Sigmoid colon (tissue), 7 donors: Measurements from ENCODE around the gene SEC61G. TPM values are rescaled to one million over a fixed set of nuclear protein-coding genes. Genes with fewer than 3 reads are reported as not detected.

Experiments
- DNase-seq: peaks from one replicate; pipeline ENCODE4 v3.0.0-alpha.2; 2019
- H3K27ac ChIP-seq, 4 donors: fragments of 200-600 bp; sonication (generic); one replicate each; pipeline ENCODE4 v1.5.1; 2016 to 2019; ENCODE audit warnings: mild to moderate bottlenecking in 1 of 4
- H3K27me3 ChIP-seq, 3 donors: fragments of 200-600 bp; sonication (generic); one replicate each; pipeline ENCODE4 v1.5.1; 2019; ENCODE audit warnings: mild to moderate bottlenecking in 1 of 3
- H3K36me3 ChIP-seq, 4 donors: fragments of 200-600 bp; sonication (generic); one replicate each; pipeline ENCODE4 v1.5.1; 2016 to 2019
- H3K4me1 ChIP-seq, 4 donors: fragments of 200-600 bp; sonication (generic); one replicate each; pipeline ENCODE4 v1.5.1; 2017 to 2019
- H3K4me3 ChIP-seq, 4 donors: fragments of 200-600 bp; sonication (generic); one replicate each; pipeline ENCODE4 v1.5.1; 2017 to 2019; ENCODE audit warnings: mild to moderate bottlenecking in 2 of 4, moderate library complexity in 1 of 4
- H3K9me3 ChIP-seq, 4 donors: fragments of 200-600 bp in 3 of 4; sonication (generic) in 3 of 4; one replicate each; pipeline versions ENCODE4 v1.5.1 to v1.6.1; 2013 to 2019
- EP300 ChIP-seq, 4 donors: sonication (generic); formaldehyde crosslinking; IDR thresholded peaks; one replicate each; pipeline ENCODE4 v1.6.1; 2017; ENCODE audit warnings: antibody characterized with exemption in 4 of 4
- POLR2A ChIP-seq, 2 donors: fragments of 450-650 bp; IDR thresholded peaks; one replicate each; pipeline ENCODE4 v1.6.1; 2016; ENCODE audit warnings: antibody characterized with exemption in 2 of 2, mild to moderate bottlenecking in 2 of 2, moderate library complexity in 2 of 2
- POLR2AphosphoS5 ChIP-seq, 4 donors: sonication (generic); formaldehyde crosslinking; IDR thresholded peaks; one replicate each; pipeline ENCODE4 v1.6.1; 2017; ENCODE audit warnings: antibody characterized with exemption in 4 of 4
- WGBS, 2 donors: extraction: QIAGEN DNeasy Blood & Tissue Kit; methylation state at CpG; one replicate each; pipeline ENCODE4 v1.1.7; 2013; 5-methylcytosine and 5-hydroxymethylcytosine counted together
- intact Hi-C: fragments of 100-400 bp; cut with DNase I; formaldehyde crosslinking; loops from one replicate; pipeline ENCODE4 v1.15.1; 2023
- polyA plus RNA-seq, 3 donors: library from polyadenylated mRNA; stranded (reverse); fragments of 200-250 nt; gene quantifications; one replicate each; pipeline ENCODE4 v1.2.3, GENCODE V29; 2013
- total RNA-seq, 4 donors: library from RNA; depleted of rRNA; stranded (reverse); fragments of >200 nt; gene quantifications; one replicate each; pipeline ENCODE4 v1.1.0, GENCODE V29; 2016
- TF ChIP-seq, protein P1 (sequence below), 4 experiments: fragments of 450-650 bp in 3 of 4; fragments of 200-600 bp in 1 of 4; IDR thresholded peaks; one replicate each; pipeline ENCODE4 v1.5.1; 2016 to 2019; ENCODE audit warnings: antibody characterized with exemption in 4 of 4, mild to moderate bottlenecking in 3 of 4, moderate library complexity in 2 of 4
- donor health status: healthy with polysubstance abuse.
- donor health status: Bipolar disorder and iron deficiency.
- donor health status: healthy.

SEC61G gene
- total and polyA plus RNA-seq, 7 donors: 231 to 771 (median 451) TPM

- no peak overlapping the region for H3K4me3 ChIP-seq
- no peak overlapping the region for H3K27ac ChIP-seq
- TF ChIP-seq POLR2AphosphoS5 (IDR thresholded peaks at IDR 0.05) (no peak), POLR2A (IDR thresholded peaks at IDR 0.05) (no peak), EP300 (IDR thresholded peaks at IDR 0.05) (no peak)
- TF ChIP-seq, protein P1, sequence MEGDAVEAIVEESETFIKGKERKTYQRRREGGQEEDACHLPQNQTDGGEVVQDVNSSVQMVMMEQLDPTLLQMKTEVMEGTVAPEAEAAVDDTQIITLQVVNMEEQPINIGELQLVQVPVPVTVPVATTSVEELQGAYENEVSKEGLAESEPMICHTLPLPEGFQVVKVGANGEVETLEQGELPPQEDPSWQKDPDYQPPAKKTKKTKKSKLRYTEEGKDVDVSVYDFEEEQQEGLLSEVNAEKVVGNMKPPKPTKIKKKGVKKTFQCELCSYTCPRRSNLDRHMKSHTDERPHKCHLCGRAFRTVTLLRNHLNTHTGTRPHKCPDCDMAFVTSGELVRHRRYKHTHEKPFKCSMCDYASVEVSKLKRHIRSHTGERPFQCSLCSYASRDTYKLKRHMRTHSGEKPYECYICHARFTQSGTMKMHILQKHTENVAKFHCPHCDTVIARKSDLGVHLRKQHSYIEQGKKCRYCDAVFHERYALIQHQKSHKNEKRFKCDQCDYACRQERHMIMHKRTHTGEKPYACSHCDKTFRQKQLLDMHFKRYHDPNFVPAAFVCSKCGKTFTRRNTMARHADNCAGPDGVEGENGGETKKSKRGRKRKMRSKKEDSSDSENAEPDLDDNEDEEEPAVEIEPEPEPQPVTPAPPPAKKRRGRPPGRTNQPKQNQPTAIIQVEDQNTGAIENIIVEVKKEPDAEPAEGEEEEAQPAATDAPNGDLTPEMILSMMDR (IDR thresholded peaks at IDR 0.05): no peak
- H3K36me3 ChIP-seq: no peaks in the 10 kb centered on the region
- DNase-seq: no peak
- intact Hi-C loops: no loop called here
- no peaks in the 10 kb centered on the region for H3K27me3 ChIP-seq
- no peaks in the 10 kb centered on the region for H3K9me3 ChIP-seq
- H3K4me1 ChIP-seq: no peaks in the 10 kb centered on the region
- 87 to 91% methylated on average over 4 of the region's 4 CpGs for WGBS, 2 donors
Measured at GRCh38 chr7:54798530-54798929, 39.5 kb upstream of the SEC61G start.

DNA sequence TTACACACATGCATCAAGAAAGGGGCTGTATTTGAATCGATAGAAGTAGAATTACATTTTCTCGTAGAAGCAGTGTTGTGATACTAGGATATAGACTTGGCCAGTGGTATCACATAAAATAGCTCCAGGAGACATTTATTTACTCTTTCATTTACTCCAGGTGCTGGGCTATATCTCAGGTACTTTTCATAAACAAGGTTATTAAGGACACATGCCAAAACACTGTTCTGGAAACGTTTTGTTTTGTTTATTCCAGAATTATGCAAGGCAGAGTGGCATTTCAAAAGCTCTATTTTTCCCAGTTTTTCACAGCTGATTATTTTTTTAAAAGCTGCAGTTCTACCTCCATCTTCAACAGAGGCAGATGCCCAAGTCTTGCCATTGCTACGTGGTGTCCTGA is 37.8 kb upstream of the SEC61G start:
- WGBS, 2 donors: 72 to 80% methylated on average over 4 of the region's 4 CpGs
- H3K4me3 ChIP-seq: no peak overlapping the region
- H3K9me3 ChIP-seq: no peaks in the 10 kb centered on the region
- no peaks in the 10 kb centered on the region for H3K36me3 ChIP-seq
- DNase-seq: no peak
- H3K27ac ChIP-seq: no peak overlapping the region
- H3K4me1 ChIP-seq: no peaks in the 10 kb centered on the region
- TF ChIP-seq, protein P1 (IDR thresholded peaks at IDR 0.05): no peak
- TF ChIP-seq POLR2A (IDR thresholded peaks at IDR 0.05): no peak
- no peak for TF ChIP-seq POLR2AphosphoS5 (IDR thresholded peaks at IDR 0.05)
- no peak for TF ChIP-seq EP300 (IDR thresholded peaks at IDR 0.05)
- intact Hi-C loops: no loop called here
- H3K27me3 ChIP-seq: no peaks in the 10 kb centered on the region

DNA sequence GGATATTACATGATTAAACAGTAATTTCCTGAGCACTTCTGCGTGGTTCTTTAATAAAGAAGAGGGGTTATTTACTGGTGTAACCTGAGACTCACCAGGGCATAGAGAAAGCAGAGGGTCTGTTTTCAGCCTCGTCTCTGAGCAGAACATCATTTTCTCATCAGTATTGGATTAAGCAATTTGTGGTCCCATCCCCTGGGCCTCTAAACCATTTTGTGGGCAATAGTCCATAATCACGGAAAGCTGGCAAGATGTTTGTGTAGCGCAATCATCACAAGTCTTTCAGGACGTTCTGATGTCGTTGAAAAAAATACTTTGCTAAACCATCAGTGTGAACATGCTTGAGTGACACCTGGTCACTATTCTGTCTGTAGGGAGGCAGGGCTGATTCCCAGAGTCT is 37.1 kb upstream of the SEC61G start:
- DNase-seq: no peak
- H3K4me1 ChIP-seq: no peaks in the 10 kb centered on the region
- no peak for TF ChIP-seq POLR2A (IDR thresholded peaks at IDR 0.05)
- TF ChIP-seq POLR2AphosphoS5 (IDR thresholded peaks at IDR 0.05): no peak
- no peak overlapping the region for H3K27ac ChIP-seq
- H3K9me3 ChIP-seq: no peaks in the 10 kb centered on the region
- WGBS, 2 donors: 79 to 81% methylated on average over 6 of the region's 6 CpGs
- no peaks in the 10 kb centered on the region for H3K27me3 ChIP-seq
- H3K4me3 ChIP-seq: no peak overlapping the region
- intact Hi-C loops: no loop called here
- H3K36me3 ChIP-seq: no peaks in the 10 kb centered on the region

GRCh38 chr7:54792383-54792782 is 33.4 kb upstream of the SEC61G start:
- TF ChIP-seq POLR2A (IDR thresholded peaks at IDR 0.05): no peak
- no peak for TF ChIP-seq EP300 (IDR thresholded peaks at IDR 0.05)
- TF ChIP-seq POLR2AphosphoS5 (IDR thresholded peaks at IDR 0.05): no peak
- TF ChIP-seq, protein P1 (IDR thresholded peaks at IDR 0.05): no peak
- H3K27me3 ChIP-seq: no peaks in the 10 kb centered on the region
- H3K36me3 ChIP-seq: no peaks in the 10 kb centered on the region
- intact Hi-C loops: no loop called here
- WGBS, 2 donors: 53 to 79% methylated on average over 11 of the region's 11 CpGs
- no peaks in the 10 kb centered on the region for H3K9me3 ChIP-seq
- H3K27ac ChIP-seq: no peak overlapping the region
- DNase-seq: no peak
- H3K4me1 ChIP-seq: peaks cover 0 to 8% (median 4%) of the 10 kb centered on the region in 4 donors
- H3K4me3 ChIP-seq: no peak overlapping the region

DNA sequence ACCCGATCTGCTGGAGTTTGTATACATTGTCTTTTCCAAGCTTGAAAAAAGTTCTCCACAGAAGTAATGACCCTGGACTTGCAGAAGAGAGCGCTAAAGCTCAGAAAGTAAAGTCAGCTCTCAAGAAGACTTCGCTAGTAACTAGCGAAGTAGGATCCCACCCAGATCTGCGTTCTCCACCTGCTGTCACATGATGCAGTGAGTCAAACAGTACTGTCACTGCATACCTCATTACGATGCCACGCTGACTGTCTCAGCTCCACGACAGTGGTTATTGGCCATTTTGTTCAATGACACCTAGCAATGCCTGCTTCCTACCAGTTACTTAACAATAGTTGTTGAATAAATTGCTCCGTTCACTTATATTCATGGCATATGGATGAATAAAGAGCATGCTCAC is 29.7 kb upstream of the SEC61G start:
- no peak overlapping the region for H3K4me3 ChIP-seq
- no peaks in the 10 kb centered on the region for H3K27me3 ChIP-seq
- 1 to 7% methylated on average over 9 of the region's 9 CpGs for WGBS, 2 donors
- H3K36me3 ChIP-seq: no peaks in the 10 kb centered on the region
- peaks cover 0 to 8% (median 4%) of the 10 kb centered on the region in 4 donors for H3K4me1 ChIP-seq
- intact Hi-C loops: loop anchor here (1.0 kb wide), 1 partner anchor 467 kb away; no protein-coding TSS in a partner anchor
- TF ChIP-seq EP300 (IDR thresholded peaks at IDR 0.05) (no peak), POLR2AphosphoS5 (IDR thresholded peaks at IDR 0.05) (no peak)
- TF ChIP-seq, protein P1 (IDR thresholded peaks at IDR 0.05): peak; percentile 29 to 72 (median 48)
- peak; percentile 72 for DNase-seq
- no peaks in the 10 kb centered on the region for H3K9me3 ChIP-seq
- H3K27ac ChIP-seq: no peak overlapping the region
